GM10266 (cell line): ENCODE measurements around the gene CRTAC1.

ENCODE experiments used
- DNase-seq: peaks from one replicate; pipeline ENCODE4 v3.0.0; 2012; ENCODE audit errors: extremely low spot score
- CTCF ChIP-seq: IDR thresholded peaks from 2 replicates; pipeline ENCODE4 v1.5.1; 2012; ENCODE audit warnings: mild to moderate bottlenecking, low read depth; ENCODE audit not compliant: control insufficient read depth, insufficient read depth; ENCODE audit errors: missing control alignments

CRTAC1 gene

DNA sequence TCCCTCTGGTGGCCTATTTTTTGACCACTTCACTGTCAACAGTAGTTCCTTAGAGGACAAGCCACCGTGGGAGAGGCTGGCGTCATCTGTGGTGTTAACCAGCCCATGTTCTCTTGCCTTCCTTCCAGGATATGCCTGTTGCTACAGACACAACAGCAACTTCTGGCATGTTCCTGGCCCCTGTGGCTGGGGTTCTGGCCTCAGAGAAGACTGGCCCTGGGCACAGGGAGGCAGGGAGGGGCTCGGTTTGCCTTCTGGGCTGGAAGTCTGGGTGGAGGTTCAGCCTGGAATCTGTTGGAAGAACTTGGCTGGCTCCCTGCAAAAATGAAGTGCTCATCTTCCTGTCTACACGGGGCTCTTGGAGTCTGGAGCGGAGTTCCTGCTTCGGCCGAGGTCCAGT is 155.0 kb downstream of the CRTAC1 start:
- TF ChIP-seq CTCF = no peak
- DNase-seq = no peak

DNA sequence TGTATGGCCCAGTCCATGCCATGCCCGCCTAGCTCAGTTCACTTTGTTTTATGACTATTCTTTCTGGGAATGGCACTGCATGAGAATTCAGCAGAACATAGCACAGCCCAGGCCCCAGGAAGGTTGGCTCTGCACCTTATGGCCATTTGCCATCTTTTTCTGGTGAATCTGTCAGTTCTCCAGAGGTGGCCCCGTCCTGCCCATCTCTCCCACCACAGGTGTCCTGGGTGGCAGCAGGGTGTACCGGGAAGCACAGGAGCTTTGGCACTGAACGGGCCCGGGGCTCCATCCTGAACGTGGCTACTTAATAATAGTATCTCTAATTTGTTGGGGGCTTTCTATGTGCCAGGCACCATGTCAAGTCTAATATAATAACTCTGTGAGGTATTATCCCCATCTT is 156.1 kb downstream of the CRTAC1 start:
- no peak for DNase-seq
- no peak for TF ChIP-seq CTCF

DNA sequence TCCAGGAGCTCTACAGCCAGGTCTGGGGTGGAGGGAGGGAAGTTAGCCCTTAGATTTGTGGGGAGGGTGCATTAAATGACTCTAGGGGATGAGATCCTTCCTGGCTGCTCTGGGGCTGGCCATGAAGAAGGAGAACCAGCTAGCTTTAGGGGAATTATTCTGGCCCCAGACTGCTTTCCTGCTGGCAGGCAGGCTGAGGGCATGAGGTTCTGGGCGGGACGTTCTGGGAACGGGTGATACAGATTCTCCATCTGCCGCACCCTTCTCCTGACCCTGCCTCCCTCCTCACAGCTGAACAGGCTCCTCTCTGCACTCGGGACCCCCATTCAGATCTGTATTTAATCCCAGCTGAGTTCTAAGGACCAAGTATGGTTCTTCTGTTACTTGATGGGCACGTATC is 156.9 kb downstream of the CRTAC1 start:
- DNase-seq = no peak
- TF ChIP-seq CTCF = no peak

DNA sequence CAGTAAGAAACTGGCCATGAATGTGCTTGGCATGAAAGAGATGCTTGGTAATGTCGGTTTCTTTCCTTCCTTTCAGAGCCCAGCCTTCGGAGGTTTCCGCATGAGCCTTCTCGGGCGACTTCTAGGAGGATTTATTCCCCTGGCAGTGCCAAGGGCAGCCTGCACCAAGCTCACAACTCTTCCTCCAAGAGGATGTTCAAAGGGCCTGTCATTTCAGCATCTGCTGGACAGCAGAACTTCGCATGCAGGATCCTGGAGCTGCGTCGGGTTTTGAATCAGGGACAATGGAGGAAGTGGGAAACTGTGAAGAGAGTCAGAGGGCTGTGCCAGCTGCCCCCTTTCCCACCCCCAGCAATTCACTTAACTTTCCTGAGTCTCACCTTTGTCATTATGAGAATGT is 159.4 kb downstream of the CRTAC1 start:
- TF ChIP-seq CTCF = no peak
- DNase-seq = no peak

DNA sequence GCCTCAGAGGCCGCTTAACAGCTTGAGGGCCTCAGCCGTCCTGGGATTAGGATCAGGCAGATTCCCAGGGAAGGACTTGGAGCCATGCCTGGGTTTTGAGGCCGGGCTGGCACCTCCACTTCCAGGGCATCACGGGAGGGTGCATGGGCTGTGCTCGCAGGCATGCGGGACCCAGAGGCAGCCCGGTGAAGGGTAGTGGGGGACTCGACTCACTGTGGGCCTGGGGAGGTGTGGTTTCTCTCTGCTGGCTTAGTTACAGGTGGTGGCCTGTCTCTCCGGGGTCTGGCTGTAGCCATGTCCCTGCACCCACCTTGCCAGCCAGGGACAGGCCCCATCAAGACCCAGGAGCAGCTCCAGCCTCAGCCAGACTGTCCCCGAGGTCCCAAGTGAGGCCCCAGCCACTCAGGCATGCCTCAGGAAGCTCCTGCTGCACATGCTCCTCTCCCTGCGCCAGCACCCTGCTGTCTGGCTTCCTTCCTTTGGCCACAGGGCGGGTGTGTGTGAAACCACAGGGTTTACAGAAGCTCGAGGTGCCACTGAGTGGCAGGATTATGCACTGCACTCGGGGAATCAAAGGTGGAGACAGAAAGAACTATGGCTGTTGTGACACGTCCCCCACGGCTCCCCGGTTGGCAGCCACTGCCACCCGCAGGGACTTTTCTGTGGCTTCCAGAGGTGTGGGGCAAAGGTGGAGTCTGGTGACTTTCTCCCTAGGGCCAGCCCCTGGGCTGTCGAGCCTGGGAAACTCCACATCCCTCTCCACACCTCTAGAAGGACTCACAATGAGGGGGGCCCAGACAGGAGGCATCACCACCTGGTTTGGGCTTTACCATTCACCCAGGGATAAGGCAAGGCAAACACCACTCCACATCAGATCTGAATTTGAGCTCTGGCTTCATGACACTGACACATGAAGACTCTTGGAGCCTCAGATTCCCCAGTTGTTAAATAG is 161.1 kb downstream of the CRTAC1 start:
- peak; percentile 76 for DNase-seq
- TF ChIP-seq CTCF = peak; percentile 55

GRCh38 chr10:97868134-97868685 is 162.2 kb downstream of the CRTAC1 start:
- no peak for DNase-seq
- no peak for TF ChIP-seq CTCF

DNA sequence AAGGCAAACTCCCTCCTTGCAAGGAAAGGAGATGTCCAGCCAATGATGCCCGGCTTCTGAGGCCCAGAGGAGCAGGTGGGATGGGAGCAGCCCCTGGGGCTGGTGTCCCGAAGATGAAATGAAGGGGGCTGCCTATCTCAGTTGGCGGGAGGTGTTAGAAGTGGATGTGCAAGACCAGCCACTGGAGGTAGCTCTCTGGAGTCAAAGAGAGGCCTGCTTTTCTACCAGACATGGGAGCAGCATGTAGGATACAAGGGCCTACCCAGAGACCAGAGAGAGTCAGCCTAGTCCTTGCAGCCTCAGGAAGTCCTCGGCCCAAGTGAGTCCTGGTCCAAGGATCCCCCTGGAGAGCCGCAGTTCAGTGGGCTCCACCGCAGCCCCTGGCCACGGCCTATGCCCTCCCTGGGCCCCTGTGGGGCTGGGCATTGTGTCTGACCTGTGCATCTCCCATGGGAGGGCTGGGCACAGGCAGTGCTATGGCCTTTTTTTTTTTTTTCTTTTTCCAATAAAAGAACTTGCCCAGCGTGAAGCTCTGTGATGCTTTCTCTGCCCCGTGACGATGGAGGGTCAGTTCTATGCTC is 163.1 kb downstream of the CRTAC1 start:
- DNase-seq = no peak

More for the DNA sequence above, 163.1 kb downstream of the CRTAC1 start:
- no peak for TF ChIP-seq CTCF
